ENCODE data around the gene C17orf50.

Gene C17orf50

GRCh38 chr17:35745246-35745645, 15.4 kb upstream of the C17orf50 start:
- H3K9me3 ChIP-seq, result no peaks in the 10 kb centered on the region
- no peak overlapping the region for H3K4me3 ChIP-seq (ENCODE audit: low read depth in 1 of 2, low read length in 1 of 2)
- no peaks in the 10 kb centered on the region for H3K4me1 ChIP-seq (ENCODE audit: control insufficient read depth in 1 of 2, insufficient read depth in 1 of 2, low read depth in 1 of 2, low read length in 1 of 2)
- no peak for TF ChIP-seq CTCF (IDR thresholded peaks at IDR 0.05)
- H3K36me3 ChIP-seq, result no peaks in the 10 kb centered on the region
- H3K27ac ChIP-seq, result no peak overlapping the region
- H3K27me3 ChIP-seq, result peaks cover 65% of the 10 kb centered on the region

- H3K27ac ChIP-seq, result no peak overlapping the region
- TF ChIP-seq CTCF (IDR thresholded peaks at IDR 0.05), result no peak
- no peaks in the 10 kb centered on the region for H3K36me3 ChIP-seq
- H3K27me3 ChIP-seq, result peaks cover 65% of the 10 kb centered on the region
- no peaks in the 10 kb centered on the region for H3K4me1 ChIP-seq (ENCODE audit: control insufficient read depth in 1 of 2, insufficient read depth in 1 of 2, low read depth in 1 of 2, low read length in 1 of 2)
- H3K9me3 ChIP-seq, result no peaks in the 10 kb centered on the region
- H3K4me3 ChIP-seq (ENCODE audit: low read depth in 1 of 2, low read length in 1 of 2), result no peak overlapping the region
Measured at GRCh38 chr17:35745749-35746320, 14.9 kb upstream of the C17orf50 start.

- no peaks in the 10 kb centered on the region for H3K9me3 ChIP-seq
- H3K4me3 ChIP-seq (ENCODE audit: low read depth in 1 of 2, low read length in 1 of 2), result no peak overlapping the region
- H3K27me3 ChIP-seq, result peaks cover 65% of the 10 kb centered on the region
- no peaks in the 10 kb centered on the region for H3K36me3 ChIP-seq
- no peaks in the 10 kb centered on the region for H3K4me1 ChIP-seq (ENCODE audit: control insufficient read depth in 1 of 2, insufficient read depth in 1 of 2, low read depth in 1 of 2, low read length in 1 of 2)
- TF ChIP-seq CTCF (IDR thresholded peaks at IDR 0.05), result peak; percentile 30
- H3K27ac ChIP-seq, result no peak overlapping the region
Measured at GRCh38 chr17:35747540-35748017, 13.1 kb upstream of the C17orf50 start.

- H3K36me3 ChIP-seq, result no peaks in the 10 kb centered on the region
- H3K9me3 ChIP-seq, result no peaks in the 10 kb centered on the region
- no peak overlapping the region for H3K27ac ChIP-seq
- no peaks in the 10 kb centered on the region for H3K4me1 ChIP-seq (ENCODE audit: control insufficient read depth in 1 of 2, insufficient read depth in 1 of 2, low read depth in 1 of 2, low read length in 1 of 2)
- no peak overlapping the region for H3K4me3 ChIP-seq (ENCODE audit: low read depth in 1 of 2, low read length in 1 of 2)
- peaks cover 65% of the 10 kb centered on the region for H3K27me3 ChIP-seq
- TF ChIP-seq CTCF (IDR thresholded peaks at IDR 0.05), result no peak
Measured at GRCh38 chr17:35748341-35748841, 12.3 kb upstream of the C17orf50 start.

- TF ChIP-seq CTCF (IDR thresholded peaks at IDR 0.05), result no peak
- Histone ChIP-seq H3K9me3 (no peaks in the 10 kb centered on the region), H3K27me3 (peaks cover 65% of the 10 kb centered on the region), H3K4me3 (ENCODE audit: low read depth in 1 of 2, low read length in 1 of 2) (no peak overlapping the region), H3K36me3 (no peaks in the 10 kb centered on the region), H3K27ac (no peak overlapping the region), H3K4me1 (ENCODE audit: control insufficient read depth in 1 of 2, insufficient read depth in 1 of 2, low read depth in 1 of 2, low read length in 1 of 2) (no peaks in the 10 kb centered on the region)
Measured at GRCh38 chr17:35748979-35749378, 11.7 kb upstream of the C17orf50 start.

Measured in neutrophil (primary cell).